Thyroid gland (tissue), 4 donors: ENCODE results near the gene UCK2.

Source experiments
- POLR2A ChIP-seq, 2 donors: fragments of 450-650 bp; IDR thresholded peaks; one replicate each; pipeline ENCODE4 v1.6.1; 2017; ENCODE audit warnings: antibody characterized with exemption in 2 of 2, mild to moderate bottlenecking in 2 of 2, moderate library complexity in 1 of 2
- TF ChIP-seq, protein P1 (sequence below), 6 experiments: fragments of 200-600 bp in 3 of 6; fragments of 450-650 bp in 3 of 6; sonication (generic) in 3 of 6; IDR thresholded peaks; one replicate each; pipeline ENCODE4 v1.5.1; 2016 to 2019; ENCODE audit warnings: antibody characterized with exemption in 6 of 6, mild to moderate bottlenecking in 2 of 6, inconsistent platforms in 1 of 6, moderate library complexity in 1 of 6

DNA sequence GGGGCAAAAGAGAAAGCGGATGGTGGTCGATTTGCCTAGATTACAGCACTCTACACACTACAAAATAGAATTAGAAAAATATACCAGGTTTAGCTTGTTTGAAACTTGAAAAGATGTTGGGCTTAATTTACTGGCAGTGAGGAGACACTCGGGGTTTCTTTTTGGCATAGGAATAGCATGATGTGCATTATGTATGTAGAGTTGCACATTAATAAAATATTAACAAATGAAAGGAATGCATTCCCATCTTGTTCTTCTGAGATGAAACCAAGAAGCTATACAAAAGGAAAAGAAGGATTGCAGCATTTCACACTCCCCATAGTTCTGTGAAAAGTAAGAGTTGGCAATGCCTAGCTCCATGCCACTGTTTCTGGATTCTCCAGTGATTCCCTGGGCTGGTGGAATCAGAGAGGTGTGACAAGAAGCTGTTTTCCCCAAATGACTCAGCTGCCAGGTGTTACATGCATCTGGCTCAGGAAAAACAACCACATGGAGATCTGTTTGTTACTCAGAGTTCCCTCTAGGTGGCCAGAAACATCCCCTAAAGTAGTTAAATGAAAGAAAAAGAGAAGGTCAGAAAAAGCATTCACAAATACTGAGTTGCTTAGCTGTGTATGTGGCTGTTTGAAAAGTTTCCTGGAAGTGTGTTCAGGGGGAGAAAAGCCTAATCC lies 115.6 kb downstream of the UCK2 start:
- TF ChIP-seq POLR2A (IDR thresholded peaks at IDR 0.05), result no peak
- TF ChIP-seq, protein P1, sequence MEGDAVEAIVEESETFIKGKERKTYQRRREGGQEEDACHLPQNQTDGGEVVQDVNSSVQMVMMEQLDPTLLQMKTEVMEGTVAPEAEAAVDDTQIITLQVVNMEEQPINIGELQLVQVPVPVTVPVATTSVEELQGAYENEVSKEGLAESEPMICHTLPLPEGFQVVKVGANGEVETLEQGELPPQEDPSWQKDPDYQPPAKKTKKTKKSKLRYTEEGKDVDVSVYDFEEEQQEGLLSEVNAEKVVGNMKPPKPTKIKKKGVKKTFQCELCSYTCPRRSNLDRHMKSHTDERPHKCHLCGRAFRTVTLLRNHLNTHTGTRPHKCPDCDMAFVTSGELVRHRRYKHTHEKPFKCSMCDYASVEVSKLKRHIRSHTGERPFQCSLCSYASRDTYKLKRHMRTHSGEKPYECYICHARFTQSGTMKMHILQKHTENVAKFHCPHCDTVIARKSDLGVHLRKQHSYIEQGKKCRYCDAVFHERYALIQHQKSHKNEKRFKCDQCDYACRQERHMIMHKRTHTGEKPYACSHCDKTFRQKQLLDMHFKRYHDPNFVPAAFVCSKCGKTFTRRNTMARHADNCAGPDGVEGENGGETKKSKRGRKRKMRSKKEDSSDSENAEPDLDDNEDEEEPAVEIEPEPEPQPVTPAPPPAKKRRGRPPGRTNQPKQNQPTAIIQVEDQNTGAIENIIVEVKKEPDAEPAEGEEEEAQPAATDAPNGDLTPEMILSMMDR (IDR thresholded peaks at IDR 0.05), result no peak
